ENCODE results near the gene TNRC6B.

TNRC6B gene

DNA sequence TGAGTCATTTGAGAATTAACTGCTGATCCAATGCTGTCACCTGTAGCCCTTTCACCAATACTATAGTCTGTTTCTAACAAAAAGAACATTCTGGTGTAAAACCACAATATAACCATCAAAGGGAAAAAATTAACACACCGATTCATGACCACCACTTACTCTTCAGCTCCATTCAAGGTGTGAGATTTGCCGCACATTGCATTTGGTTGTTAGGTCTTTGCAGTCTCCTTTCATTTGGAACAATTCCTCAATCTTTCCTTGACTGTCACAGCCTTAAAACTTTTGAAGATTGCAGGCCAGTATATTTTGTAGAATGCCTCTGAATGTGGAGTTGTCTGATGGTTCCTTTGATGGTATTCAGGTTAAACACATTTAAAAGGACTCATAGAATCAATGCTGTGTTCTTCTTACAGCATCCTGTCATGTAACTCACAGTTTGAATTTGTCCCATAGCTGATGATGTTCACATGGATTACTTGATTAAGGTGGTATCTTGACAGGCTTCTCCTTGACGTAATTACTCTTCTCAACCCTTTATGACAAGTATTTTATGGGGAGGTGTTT, 63.6 kb downstream of the TNRC6B start:
- no peak for DNase-seq

DNA sequence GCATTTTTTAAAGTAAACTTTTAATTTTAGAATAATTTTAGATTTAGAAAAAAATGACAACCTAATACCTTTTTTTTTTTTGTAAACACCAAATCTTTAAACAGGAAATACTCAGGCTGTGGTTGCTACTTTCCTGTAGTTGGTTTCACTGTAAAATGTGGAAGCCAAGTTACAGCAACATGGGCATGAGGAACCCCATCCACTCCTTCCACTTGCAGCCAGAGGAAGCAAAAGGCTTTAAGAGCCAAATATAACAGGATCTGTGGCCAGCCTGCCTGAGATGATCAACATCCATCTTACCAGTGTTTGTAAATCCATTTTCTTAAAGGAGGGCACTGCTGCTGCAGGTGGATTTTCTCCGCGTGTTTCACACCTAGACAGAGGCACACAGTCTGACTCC, 66.2 kb downstream of the TNRC6B start:
- no peak for DNase-seq

DNA sequence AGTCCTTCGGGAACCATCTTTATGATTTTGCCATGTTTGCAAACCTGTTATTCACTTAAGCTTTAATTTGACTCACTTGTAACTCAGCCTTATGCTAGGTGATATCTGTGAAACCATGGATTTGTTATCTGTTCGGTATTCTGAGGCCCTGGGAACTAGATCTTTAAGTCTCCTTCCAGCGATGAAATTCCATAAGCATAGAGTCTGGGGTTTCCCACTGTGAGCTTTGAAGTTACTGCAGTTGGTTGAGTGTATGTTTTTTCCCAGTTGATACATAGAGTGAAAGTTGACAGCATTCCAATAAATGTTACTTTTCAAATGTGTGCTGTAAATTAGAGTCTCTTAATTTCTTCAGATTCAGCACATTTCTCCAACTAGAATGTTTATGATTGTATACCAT, 66.9 kb downstream of the TNRC6B start:
- DNase-seq = no peak

DNA sequence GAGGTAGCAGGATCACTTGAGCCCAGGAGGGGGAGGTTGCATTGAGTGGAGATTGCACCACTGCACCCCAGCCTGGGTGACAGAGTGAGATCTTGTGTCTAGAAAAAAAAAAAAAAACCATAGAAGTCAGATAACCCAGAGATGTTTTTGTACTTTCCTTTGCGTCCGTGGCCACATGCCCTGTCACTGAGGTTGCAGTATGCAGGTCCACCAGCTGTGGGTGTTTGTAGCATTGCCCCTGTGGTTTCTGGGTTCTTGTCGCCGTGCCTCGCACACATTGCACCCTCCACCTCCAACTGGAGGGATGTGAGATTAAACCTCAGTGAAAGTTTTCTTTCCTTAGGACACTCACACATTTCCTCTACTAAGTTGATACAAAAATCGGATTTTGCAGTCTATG, 70.3 kb downstream of the TNRC6B start:
- no peak for DNase-seq

DNA sequence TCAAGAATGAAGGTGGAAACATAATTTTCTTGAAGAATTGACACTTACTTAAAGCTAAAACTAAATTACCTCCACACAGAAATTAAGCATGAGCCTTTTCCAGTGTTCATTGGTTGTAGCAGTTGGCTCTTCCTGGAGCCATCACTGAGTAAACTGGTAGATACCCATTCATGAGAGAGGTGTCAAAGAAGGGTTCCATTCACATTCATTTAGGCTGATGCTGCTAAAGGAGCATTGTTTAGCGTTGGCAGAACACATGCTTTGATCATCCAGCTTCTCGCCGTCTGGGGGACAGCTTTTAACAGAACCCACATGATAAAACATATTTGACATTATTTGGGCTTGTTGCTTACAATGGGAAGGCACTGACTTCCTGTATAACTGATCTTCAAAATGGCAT, 71.6 kb downstream of the TNRC6B start:
- DNase-seq = no peak

DNA sequence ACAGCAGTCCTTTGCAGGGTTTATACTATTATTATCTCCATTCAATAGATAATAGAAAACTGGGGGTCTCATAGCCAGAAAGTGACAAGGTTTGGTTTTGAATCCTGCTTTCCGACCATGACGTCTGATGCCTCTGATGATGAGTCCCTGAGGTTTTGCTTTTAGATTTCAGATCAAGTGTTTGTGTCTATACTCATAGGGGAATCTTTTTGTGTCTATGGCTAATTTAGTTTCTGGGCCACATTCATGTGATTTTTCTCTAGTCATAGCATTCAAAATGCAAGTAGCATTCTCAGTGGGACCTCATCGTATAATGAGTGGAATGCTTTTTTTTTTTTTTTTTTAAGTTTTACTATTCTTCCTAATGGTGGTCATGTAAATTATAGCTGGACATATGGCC, 72.9 kb downstream of the TNRC6B start:
- no peak for DNase-seq

DNA sequence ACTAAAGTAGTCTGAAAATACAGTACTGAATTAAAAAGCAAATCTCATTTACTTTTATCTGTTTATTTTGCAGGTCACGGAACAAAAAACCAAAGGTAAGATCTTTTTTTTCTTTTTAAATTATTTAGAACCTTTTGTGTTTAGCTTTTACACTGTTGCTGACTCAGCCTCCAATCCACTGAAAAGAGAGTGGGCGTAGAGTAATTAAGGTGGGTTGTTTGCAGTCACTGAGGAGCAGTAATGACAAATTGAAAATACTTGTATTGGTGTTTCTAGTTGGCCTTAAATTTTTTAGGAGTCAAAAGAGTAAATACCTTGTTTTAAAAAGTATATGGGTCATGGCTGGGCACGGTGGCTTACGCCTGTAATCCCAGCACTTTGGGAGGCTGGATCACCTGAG, 73.4 kb downstream of the TNRC6B start:
- no peak for DNase-seq

DNA sequence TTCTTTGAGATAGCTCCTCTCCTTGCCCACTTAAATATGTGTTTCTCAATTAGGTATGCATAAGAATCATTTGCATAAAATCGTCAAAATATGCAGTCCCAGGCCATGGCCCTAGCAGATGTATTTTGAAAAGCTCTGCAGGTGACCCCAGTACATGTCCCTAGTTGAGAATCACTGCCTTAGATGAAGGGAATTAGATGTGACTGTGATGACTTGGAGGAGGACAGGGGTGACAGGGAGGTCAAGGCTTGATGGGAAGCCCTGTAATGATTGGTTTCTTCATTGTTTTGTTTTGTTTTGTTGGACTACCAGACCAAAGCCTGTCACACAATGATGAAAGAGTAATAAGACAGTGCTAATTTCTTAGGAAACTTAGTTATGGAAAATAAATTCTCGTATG, 74.4 kb downstream of the TNRC6B start:
- DNase-seq = no peak

DNA sequence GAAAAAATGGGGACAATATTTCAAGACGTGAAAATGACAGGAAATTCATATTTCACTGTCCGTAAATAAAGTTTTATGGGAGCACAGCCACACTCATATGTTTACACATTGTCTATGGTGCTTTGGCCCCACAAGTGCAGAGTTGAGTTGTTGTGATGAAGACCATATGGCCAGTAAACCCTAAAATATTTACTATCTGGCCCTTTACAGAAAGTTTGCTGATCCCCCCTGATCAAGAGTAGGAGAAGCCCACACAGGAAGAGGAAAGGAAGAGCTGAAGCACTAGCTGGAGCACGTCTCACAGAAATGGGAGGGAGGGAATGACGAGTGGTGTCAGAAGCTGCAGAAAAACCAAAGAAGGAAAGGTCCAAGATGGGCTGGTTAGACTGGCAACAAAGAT, 78.8 kb downstream of the TNRC6B start:
- no peak for DNase-seq

DNA sequence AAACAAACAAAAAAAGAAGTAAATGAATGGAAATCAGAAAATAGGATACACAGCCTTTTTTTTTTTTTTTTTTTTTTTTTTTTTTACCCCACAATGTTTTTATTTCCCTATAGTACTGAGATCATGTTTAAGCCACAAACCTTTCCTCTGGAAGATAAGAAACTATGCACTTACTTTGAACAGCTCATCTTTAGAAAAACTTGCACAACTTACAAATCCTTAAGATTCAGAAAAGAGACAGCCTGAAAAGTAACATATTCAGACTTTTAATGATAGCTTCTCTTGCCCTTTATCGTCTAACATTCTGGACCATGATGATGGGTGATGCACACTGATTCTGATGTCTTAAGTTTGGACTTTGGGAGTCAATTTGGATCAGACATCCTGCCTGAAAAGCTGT, 80.3 kb downstream of the TNRC6B start:
- no peak for DNase-seq

DNA sequence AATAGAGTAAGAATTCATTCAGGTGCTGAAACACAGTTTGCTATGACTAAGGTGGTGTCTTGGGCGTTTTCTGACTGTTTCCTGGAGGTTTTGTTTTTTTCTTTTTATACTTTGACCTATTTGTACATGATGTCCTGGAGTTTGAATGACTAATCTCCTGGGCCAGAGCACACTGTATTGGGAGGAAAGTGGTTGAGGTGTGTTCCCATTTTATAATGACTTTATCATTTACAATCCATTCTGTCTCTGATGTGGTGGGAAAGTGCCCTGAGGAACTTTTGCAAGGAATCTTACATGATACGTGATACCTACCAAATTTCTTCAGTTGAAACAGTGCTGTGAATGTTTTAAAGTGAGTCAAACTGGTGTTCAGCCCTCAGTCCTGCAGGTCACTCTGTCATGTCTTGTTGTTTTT, 80.8 kb downstream of the TNRC6B start:
- DNase-seq = no peak

DNA sequence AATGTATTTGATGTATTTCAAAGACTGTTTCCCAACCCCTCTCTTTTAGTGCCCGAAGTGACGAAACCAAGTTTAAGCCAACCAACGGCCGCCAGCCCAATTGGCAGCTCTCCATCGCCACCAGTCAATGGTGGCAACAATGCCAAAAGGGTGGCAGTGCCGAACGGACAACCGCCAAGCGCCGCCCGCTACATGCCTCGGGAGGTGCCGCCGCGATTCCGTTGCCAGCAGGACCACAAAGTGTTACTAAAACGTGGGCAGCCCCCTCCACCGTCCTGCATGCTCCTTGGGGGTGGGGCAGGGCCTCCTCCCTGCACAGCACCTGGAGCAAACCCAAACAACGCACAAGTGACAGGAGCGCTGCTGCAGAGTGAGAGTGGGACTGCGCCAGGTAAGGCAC, 84.1 kb downstream of the TNRC6B start:
- DNase-seq = no peak

DNA sequence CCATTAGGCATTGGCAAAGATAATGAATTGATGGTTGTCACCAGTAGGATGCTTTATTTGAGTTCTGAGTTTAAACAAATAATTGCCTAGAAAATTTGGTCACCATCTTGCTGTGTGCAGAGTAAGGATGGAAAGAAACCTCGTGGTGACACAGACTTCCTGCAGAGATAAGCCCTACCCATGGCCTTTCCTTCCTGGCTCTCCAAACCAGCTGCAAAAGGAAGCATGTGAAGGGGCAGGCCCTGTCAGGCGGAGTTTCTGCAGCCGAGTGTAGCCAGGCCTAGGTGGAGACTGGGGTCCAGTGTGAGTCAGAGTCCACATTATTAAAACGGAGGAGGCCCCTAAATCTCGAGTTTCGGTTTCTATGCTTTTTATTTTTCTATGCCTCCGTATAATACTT, 85.5 kb downstream of the TNRC6B start:
- no peak for DNase-seq

DNA sequence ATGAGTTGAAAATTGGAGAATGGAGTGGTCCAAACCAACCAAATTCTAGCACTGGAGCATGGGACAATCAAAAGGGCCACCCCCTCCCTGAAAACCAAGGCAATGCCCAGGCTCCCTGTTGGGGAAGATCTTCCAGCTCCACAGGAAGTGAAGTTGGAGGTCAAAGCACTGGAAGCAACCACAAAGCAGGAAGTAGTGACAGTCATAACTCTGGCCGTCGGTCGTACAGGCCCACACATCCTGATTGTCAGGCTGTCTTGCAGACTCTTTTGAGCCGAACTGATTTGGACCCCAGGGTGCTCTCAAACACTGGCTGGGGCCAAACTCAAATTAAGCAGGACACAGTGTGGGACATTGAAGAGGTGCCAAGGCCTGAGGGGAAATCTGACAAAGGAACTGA, 88.1 kb downstream of the TNRC6B start:
- DNase-seq = no peak

DNA sequence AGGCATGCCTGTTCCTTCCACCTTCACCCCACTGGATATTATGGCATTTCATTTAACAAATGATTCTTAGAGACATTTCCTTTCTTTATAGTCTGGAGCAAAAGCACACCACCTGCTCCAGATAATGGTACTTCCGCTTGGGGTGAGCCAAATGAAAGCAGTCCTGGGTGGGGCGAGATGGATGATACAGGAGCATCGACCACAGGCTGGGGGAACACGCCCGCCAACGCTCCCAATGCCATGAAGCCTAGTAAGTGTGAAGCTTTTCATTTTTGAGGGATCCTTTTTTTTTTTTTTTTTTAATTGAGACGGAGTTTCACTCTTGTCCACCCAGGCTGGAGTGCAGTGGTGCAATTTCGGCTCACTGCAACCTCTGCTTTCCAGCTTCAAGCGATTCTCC, 92.3 kb downstream of the TNRC6B start:
- DNase-seq = no peak

DNA sequence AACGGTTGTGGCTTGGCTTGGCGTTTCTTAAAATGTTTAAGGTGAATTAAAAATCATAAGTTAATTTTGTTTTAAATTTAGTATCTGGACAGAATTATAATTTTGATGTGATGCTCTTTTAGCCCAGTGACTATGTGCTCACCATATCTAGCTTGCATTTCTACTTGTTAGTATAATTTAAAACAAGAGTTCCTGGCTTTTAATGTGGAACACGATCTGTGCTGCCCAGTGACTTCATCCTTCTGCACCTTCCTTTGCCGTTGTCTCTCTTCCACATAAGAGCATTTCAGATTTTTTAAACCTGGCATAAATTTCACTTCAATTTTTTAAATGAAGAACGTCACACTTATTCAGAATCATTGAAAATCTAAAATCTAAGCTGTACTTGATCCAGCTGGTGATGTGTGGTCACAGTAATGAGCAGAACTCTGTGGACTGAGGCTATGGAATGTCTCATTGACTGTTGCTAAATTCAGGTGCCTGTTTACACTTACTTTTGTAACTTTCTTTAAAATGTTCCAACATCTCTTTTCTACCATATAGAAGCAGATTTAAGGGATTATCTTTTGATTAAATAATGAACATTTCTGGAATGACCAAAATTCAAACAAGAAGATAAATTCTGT, 93.1 kb downstream of the TNRC6B start:
- no peak for DNase-seq

DNA sequence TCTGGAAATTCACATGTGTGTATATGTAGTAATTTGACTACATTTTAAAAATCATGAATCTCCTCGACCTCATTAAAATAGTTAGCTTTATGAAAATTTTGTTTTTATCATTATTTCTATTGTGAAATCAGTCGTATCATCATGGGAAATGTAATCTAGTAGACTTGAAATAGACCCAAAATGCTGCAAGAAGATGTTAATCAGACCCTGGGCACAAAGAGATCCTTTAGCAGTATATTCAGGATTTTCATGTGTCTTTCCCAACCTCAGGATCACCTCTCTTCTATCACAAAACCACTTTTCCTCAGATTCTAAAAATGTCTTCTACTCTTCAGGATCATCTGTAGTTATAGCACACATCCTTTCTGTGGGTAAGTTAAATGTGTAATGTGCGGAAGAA, 93.7 kb downstream of the TNRC6B start:
- no peak for DNase-seq

DNA sequence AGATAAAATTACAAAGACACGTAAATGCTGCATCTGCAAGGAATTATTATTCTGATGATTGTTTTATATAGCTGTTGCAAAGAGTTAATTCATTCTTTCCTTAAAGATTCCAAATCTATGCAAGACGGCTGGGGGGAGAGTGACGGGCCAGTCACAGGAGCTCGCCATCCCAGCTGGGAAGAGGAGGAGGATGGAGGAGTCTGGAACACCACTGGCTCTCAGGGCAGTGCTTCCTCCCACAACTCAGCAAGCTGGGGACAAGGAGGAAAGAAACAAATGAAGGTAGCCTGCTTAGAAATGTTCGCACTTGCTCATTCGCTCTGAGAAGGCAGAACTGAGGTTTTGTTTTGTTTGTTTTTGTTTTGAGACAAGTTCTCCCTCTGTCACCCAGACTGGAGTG, 95.6 kb downstream of the TNRC6B start:
- DNase-seq = no peak

DNA sequence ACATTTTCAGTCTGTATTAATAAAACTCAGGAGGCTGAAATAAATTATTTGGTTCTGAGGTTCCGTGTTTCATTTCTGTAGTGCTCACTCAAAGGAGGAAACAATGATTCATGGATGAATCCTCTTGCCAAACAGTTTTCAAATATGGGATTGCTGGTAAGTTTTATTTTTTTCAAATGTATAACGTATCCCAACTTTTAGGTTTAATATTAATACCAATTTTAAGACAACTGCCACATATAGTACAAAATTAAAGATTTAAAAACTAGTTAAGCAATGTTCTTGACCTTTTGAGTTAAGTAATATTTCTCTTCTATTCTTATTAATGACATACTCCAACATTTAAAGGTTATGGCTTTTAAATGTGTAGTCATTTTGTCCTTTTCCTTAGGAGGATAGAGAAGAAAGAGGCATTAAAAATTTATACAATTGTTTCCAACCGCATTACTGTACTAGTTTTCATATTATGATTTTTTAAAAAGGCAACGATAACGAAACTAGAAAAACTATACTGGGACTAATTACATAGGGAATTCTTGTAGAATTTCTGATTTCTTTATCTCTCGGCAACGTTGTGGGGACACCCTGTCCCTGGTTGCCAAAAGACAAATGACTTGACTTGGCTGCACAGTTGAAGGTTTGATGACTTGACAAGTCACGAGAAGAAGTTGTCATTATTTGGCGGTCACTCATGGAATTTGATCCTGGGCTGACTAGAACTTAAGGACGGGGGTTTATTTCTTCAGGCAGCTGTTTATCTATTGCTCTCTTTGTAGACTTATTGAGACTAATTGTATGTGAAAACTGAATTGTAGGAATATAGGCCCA, 99.5 kb downstream of the TNRC6B start:
- no peak for DNase-seq

DNA sequence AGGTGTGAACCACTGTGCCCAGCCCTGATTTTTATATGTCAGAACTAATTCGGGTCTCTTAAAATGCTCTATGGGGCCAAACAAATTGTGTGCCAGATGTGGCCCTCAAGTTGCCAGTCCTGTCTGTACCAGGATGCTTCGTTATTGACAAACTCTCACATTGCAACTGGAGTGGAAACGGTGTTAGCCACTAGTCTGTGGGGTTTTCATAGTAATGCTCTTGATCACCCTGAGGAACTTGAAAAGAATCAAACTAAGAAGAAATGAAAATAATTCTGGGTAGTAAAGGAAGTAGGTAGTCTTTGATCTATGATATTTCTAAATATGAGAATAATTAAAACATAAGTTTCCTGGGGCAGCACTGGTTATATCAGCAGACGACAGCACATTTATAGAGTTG, 101.3 kb downstream of the TNRC6B start:
- no peak for DNase-seq

DNA sequence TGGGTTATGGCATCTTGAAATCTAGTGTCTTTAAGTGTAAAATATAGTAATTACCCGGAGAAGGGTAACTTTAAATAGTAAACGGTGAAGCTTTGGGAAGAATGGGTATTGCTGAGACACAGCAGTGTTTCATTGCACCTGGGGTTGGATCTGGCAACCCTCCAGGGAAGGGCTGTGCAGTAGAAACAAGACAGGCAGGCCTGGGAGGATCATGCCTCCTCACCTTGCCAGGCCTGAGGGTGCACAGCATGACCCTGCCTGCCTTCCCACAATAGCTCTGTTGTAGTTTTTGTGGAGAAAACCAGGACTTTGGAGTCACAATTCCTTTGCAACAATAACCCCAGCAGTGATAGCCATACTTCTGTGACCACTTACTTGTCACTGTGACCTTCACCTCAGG, 104.0 kb downstream of the TNRC6B start:
- no peak for DNase-seq

DNA sequence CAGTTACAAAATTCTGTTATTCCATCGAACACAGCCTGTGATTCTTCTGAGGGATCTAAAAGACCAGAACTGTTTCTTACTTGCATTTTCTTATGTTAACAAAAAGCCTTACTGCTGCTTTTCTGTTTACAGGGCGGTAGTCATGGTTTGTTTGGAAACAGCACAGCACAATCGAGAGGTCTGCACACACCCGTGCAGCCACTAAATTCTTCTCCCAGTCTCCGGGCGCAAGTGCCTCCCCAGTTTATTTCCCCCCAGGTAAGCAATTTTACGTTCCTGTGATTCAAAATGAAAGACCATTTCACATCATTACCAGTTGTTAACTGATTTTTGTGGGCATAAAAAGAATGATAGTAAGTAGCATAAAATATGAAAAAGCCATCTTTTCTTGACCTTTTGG, 107.8 kb downstream of the TNRC6B start:
- no peak for DNase-seq

DNA sequence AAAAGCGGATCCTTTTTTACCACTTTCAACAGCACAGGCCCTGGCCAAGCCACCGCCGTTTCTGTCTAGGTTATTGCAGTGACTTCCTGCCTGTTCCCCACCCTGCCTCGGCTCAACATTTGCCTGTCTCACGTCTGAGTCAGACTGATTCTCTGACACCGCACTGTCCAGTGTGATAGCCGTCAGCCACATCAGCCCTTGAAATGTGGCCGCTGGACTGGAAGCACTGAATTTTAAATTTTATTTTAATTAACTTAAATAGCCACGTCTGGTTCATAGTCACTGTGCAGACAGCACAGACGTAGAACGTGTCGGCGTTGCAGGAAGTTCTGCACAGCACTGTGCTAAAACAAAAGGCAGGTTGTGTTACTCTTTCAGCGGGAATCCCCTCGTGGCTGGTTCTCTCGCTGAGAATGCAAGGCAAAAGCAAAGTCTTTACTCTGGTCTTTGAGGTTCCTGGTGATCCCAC, 112.3 kb downstream of the TNRC6B start:
- no peak for DNase-seq

DNA sequence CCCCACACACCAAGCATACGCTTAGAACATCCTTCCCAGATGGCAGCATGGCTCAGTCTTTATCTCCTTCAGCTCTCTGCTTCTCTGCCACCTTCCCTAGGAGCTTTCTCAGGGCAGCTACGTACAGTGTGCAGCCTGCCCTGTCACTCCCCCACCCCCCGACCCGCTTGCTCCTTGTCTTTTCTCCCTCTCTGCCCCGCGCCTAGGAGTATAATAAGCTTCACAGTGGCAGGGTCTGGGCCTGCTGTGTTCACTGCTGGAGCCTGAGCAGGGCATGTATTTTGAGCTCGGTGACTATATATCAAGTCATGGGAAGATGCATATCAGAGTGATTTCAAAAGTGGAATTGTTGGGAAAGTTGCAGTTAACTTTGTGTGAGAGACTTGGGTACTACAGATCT, 112.8 kb downstream of the TNRC6B start:
- DNase-seq = no peak

DNA sequence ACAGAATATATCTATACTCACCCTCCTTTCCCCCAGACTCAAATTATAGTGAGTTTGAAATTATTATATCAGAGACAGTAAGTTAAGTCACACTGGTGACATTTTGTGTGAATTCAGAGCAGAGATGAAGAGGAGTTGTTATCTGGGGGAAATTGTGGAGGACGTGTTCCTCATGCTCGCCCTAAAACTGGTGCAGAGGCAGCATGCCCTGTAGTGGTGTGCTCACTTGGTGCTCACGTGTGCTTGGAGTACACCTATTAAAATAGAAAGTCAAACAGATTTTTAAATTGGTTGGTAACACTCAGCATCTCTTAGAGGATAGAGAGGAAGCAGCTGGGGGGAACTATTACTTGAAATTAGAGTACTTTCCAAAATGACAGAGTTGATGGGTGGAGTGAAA, 117.0 kb downstream of the TNRC6B start:
- DNase-seq = no peak
